Heart left ventricle (tissue), 16 donors: Measurements from ENCODE around the gene FAM76B. TPM values are rescaled to one million over a fixed set of nuclear protein-coding genes. Genes with fewer than 3 reads are reported as not detected.

ENCODE experiments used
- ATAC-seq, 4 donors: fragments of 200-7000 bp; cut with Tn5 transposase; one replicate each; pipeline ENCODE4 v1.9.1; 2020 to 2022; ENCODE audit warnings: moderate library complexity in 4 of 4, mild to moderate bottlenecking in 3 of 4, moderate number of reproducible peaks in 1 of 4
- DNase-seq, 5 donors: peaks; one replicate each; pipeline ENCODE4 v3.0.0-alpha.2; 2020
- H3K27ac ChIP-seq, 12 donors: fragments of 200-600 bp; sonication (generic) in 4 of 12; one replicate each; pipeline versions ENCODE4 v1.5.0 to v1.8.0; 2016 to 2022; ENCODE audit warnings: mild to moderate bottlenecking in 2 of 12
- H3K27me3 ChIP-seq, 9 donors: fragments of 200-600 bp; sonication (generic) in 2 of 9; one replicate each; pipeline versions ENCODE4 v1.5.1 to v1.8.0; 2016 to 2022; ENCODE audit warnings: mild to moderate bottlenecking in 3 of 9
- H3K36me3 ChIP-seq, 9 donors: fragments of 200-600 bp; sonication (generic) in 2 of 9; one replicate each; pipeline versions ENCODE4 v1.5.0 to v1.8.0; 2018 to 2022; ENCODE audit warnings: mild to moderate bottlenecking in 2 of 9
- H3K4me1 ChIP-seq, 12 donors: fragments of 200-600 bp; sonication (generic) in 4 of 12; one replicate each; pipeline versions ENCODE4 v1.5.0 to v1.8.0; 2016 to 2022; ENCODE audit warnings: mild to moderate bottlenecking in 3 of 12
- H3K4me3 ChIP-seq, 12 donors: fragments of 200-600 bp; sonication (generic) in 4 of 12; one replicate each; pipeline versions ENCODE4 v1.5.0 to v1.8.0; 2017 to 2022; ENCODE audit warnings: mild to moderate bottlenecking in 9 of 12, moderate library complexity in 4 of 12
- H3K9me3 ChIP-seq, 12 donors: fragments of 200-600 bp; sonication (generic) in 4 of 12; one replicate each; pipeline versions ENCODE4 v1.5.0 to v1.8.0; 2016 to 2022; ENCODE audit warnings: mild to moderate bottlenecking in 1 of 12
- CTCF ChIP-seq, 12 donors: fragments of 200-600 bp; sonication (generic) in 4 of 12; IDR thresholded peaks; one replicate each; pipeline versions ENCODE4 v1.5.0 to v1.8.0; 2018 to 2022; ENCODE audit warnings: antibody characterized with exemption in 12 of 12, mild to moderate bottlenecking in 5 of 12
- POLR2A ChIP-seq, 2 donors: fragments of 450-650 bp; IDR thresholded peaks; one replicate each; pipeline ENCODE4 v1.6.1; 2017; ENCODE audit warnings: antibody characterized with exemption in 2 of 2, mild to moderate bottlenecking in 2 of 2, moderate library complexity in 2 of 2
- WGBS, 4 donors: extraction: QIAGEN DNeasy Blood & Tissue Kit in 2 of 4; methylation state at CpG; one replicate each; pipeline versions ENCODE4 v1.1.5 to v1.1.7; 2013 to 2018; 5-methylcytosine and 5-hydroxymethylcytosine counted together
- intact Hi-C, 10 donors: fragments of 100-400 bp; cut with DNase I; formaldehyde crosslinking; loops; one replicate each; pipeline versions ENCODE4 v1.11.1 to v1.14.2; 2022
- polyA plus RNA-seq, 2 donors: library from polyadenylated mRNA; stranded (reverse); fragments of 200-250 nt; gene quantifications; one replicate each; pipeline ENCODE4 v1.2.3, GENCODE V29; 2013
- total RNA-seq, 9 donors: library from RNA; depleted of rRNA in 2 of 9; stranded (reverse); fragments of >200 nt in 2 of 9; fragmentation: NEBNext Ultra II Directional in 3 of 9; extraction: Animal tissue kit (Norgen Biotek cat#: 25700) in 3 of 9; gene quantifications; one replicate each; pipeline versions ENCODE4 v1.1.0 to v1.2.4, GENCODE V29; 2016 to 2023
- donor health status: ischemic (EF 13 %, LVEDD 7.1; RV severe dilation, severe dysfunction).
- donor health status: healthy with polysubstance abuse.
- donor health status: DM: no; HTN: yes; CAD: no.
- donor health status: DM: no; HTN: no; CAD: no.
- donor health status: ischemic (EF 25% LVEDD 6.9; RV normal size, moderate dysfunction).
- donor health status: ischemic (EF 25% LVEDD 5.7; RV mildly dilated, moderate dysfunction).
- donor health status: healthy.
- donor health status: DM: yes; HTN: yes; CAD: no.
- donor health status: ischemic (EF 35%, LVEDD 5.7; RV mildly dilated, moderate dysfunction).
- donor health status: nonischemic (EF 11% LVEDD 7.7; RV severe dilation, severe dysfunction).
- donor health status: DM: yes; HTN: yes; CAD: no.
- donor health status: PGD.
- donor health status: ischemic (EF 29% LVEDD 5.4; RV normal size, mild dysfunction).
- donor health status: nonischemic (EF 23%, LVEDD 6.1; RV moderate dilation, normal function).

FAM76B gene
- total and polyA plus RNA-seq, 11 donors, result 4.6 to 13.2 (median 5.8) TPM

GRCh38 chr11:95760941-95761340 lies 28.6 kb downstream of the FAM76B start:
- Histone ChIP-seq H3K36me3 (no peaks in the 10 kb centered on the region), H3K4me1 (no peaks in the 10 kb centered on the region), H3K27ac (no peak overlapping the region), H3K27me3 (no peaks in the 10 kb centered on the region), H3K9me3 (no peaks in the 10 kb centered on the region), H3K4me3 (no peak overlapping the region)
- 33 to 76% (median 65%) methylated on average over 1 of the region's 1 CpG for WGBS, 4 donors
- ATAC-seq (no peak), DNase-seq (no peak)
- TF ChIP-seq CTCF (IDR thresholded peaks at IDR 0.05) (no peak), POLR2A (IDR thresholded peaks at IDR 0.05) (no peak)
- intact Hi-C loops, result loop anchor here in 6 of 10 donors (5.0 to 10.0 kb wide), 10 partner anchors 56 to 1136 kb away; partner anchors contain the start of genes SRSF8 (in 3 of the 6), CWC15 (in 1 of the 6), ENDOD1 (in 1 of the 6) and KDM4D (in 1 of the 6)

DNA sequence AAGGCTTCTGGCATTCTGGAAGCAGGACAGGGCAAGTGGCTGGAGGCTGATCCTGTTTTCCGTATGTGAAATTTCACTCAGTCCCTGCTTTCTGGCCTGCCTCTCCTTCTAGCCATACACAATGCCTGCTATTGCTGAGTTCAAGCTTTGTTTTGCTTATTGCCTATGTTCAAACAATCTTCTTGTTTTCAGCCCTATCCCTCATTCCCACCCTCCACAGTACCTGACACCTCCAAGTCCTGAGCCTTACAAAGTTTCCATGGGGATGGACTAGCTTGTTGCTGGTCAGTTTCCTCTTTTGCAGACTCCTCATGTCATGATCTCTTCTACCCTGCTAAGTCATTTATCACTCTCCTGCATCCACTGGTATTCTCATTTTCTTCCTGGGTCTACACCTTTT lies 38.1 kb downstream of the FAM76B start:
- 81 to 93% (median 89%) methylated on average over 1 of the region's 1 CpG for WGBS, 4 donors
- Histone ChIP-seq H3K4me1 (no peaks in the 10 kb centered on the region), H3K27ac (no peak overlapping the region), H3K4me3 (no peak overlapping the region), H3K9me3 (no peaks in the 10 kb centered on the region), H3K27me3 (peaks cover 0 to 3% (median 0%) of the 10 kb centered on the region in 9 donors), H3K36me3 (no peaks in the 10 kb centered on the region)
- intact Hi-C loops, result loop anchor here in 1 of 10 donors (10.0 kb wide), 1 partner anchor 767 kb away; no protein-coding TSS in a partner anchor
- DNase-seq (no peak), ATAC-seq (no peak)
- TF ChIP-seq POLR2A (IDR thresholded peaks at IDR 0.05), result no peak
- no peak for TF ChIP-seq CTCF (IDR thresholded peaks at IDR 0.05)

DNA sequence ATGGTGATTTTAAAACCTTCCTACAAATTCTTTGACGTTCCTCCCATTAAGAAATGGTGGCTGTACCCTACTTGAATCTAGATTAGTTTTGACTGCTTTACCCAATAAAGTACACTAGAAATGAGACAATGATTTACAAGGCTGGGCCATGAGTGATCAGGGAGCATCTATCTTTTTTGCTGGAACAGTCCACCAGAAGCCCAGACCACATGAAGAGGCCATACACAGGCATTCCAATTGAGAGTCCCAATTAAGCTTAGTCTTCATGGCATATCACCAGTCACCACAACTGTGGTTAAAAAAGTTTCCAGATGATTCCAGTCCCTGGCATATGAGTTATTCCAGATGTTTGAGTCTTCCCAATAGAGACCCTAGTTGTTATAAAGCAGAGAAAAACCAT lies 39.5 kb downstream of the FAM76B start:
- Histone ChIP-seq H3K27me3 (peaks cover 0 to 3% (median 0%) of the 10 kb centered on the region in 9 donors), H3K4me3 (no peak overlapping the region), H3K9me3 (no peaks in the 10 kb centered on the region), H3K36me3 (no peaks in the 10 kb centered on the region), H3K4me1 (no peaks in the 10 kb centered on the region), H3K27ac (no peak overlapping the region)
- intact Hi-C loops, result loop anchor here in 1 of 10 donors (10.0 kb wide), 1 partner anchor 765 kb away; no protein-coding TSS in a partner anchor
- DNase-seq (no peak), ATAC-seq (no peak)
- 83 to 89% (median 85%) methylated on average over 1 of the region's 1 CpG for WGBS, 4 donors
- TF ChIP-seq CTCF (IDR thresholded peaks at IDR 0.05), result no peak
- TF ChIP-seq POLR2A (IDR thresholded peaks at IDR 0.05), result no peak

DNA sequence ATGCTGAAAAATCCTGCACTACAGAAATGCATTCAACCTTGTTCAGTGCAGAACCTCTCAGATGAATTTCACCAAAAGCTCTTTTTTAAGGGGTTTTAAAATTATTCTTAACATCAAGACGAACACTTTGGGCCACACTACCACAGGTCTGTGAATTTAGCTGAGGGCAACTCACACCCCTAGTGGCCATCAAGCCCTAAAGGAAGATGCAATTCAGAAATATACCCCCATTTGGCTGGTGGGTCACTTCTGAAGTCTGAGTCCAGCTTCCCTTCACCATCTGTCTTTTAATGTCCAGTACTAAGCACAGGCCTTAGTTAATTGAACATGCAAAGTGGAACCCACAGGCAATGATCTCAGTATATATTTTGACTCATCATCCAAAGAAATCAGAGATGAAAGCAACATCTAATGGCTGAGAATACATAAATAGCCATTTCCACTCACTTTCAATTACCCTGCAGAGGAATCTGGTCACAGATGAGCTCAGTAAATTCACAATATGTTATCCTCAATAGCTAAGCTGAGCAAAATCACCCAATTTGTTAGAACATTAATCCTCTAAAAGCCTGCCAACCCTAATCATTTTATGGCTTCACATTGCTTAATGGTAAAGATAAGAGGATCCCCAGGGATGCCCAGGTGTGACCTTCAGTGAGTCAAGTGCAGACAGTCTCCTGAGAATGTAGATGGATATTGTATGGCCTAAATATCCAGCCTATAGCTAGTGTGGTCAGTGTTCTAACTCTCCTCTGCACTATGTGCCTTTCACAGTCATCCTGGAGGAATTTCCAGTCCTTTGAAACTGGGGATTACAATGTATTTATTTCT lies 50.3 kb downstream of the FAM76B start:
- H3K9me3 ChIP-seq, result no peaks in the 10 kb centered on the region
- H3K4me3 ChIP-seq, result no peak overlapping the region
- no peaks in the 10 kb centered on the region for H3K27me3 ChIP-seq
- intact Hi-C loops, result no loop called here
- no peaks in the 10 kb centered on the region for H3K36me3 ChIP-seq
- WGBS, 4 donors, result 0 to 41% (median 17%) methylated on average over 1 of the region's 1 CpG
- no peak for TF ChIP-seq POLR2A (IDR thresholded peaks at IDR 0.05)
- no peak for TF ChIP-seq CTCF (IDR thresholded peaks at IDR 0.05)
- DNase-seq, result no peak
- no peak overlapping the region for H3K27ac ChIP-seq
- H3K4me1 ChIP-seq, result peaks cover 0 to 2% (median 0%) of the 10 kb centered on the region in 12 donors
- no peak for ATAC-seq
